Hematopoietic multipotent progenitor cell treated with erythropoietin and hydrocortisone succinate and interleukin-3 and kit ligand, for 4 days (in vitro differentiated cells): Measurements from ENCODE around the gene KLF12.
A peak's percentile ranks its signal among the peaks of the same experiment; 100 is the strongest.

Experiments
- DNase-seq: peaks from one replicate; pipeline ENCODE4 v3.0.0-alpha.2; 2015

KLF12 gene

GRCh38 chr13:74134221-74134776, at the start of gene KLF12:
Gene KLF12 (minus strand): TSS chr13:74134404.
- DNase-seq, result peak; percentile 94

DNA sequence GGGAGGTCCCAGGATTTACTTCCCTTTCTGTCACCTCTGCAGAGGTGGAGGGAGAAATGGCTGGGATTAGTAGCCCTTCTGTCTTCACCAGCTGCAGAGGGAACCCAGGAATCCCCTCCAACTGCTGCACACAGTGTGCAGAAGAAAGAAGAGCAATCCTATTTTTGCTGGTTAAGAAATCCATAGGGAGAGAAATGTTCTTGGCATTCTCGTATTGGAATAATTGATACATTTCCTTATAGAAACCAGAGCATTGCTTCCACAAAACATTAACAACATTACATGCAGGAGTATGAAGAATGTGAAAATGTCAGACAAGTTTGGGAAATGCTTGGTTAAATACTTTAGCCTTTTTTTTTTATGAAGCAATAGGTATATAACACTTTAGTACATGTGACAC, 48.3 kb upstream of the KLF12 start:
- DNase-seq, result no peak

- no peak for DNase-seq
These were observed 40.6 kb upstream of the KLF12 start for GRCh38 chr13:74174810-74175209.

- no peak for DNase-seq
These were observed 39.6 kb upstream of the KLF12 start for GRCh38 chr13:74173822-74174221.

- no peak for DNase-seq
These were observed 37.4 kb upstream of the KLF12 start for GRCh38 chr13:74171641-74172040.

- DNase-seq, result no peak
These were observed 35.5 kb upstream of the KLF12 start for GRCh38 chr13:74169676-74170075.

DNA sequence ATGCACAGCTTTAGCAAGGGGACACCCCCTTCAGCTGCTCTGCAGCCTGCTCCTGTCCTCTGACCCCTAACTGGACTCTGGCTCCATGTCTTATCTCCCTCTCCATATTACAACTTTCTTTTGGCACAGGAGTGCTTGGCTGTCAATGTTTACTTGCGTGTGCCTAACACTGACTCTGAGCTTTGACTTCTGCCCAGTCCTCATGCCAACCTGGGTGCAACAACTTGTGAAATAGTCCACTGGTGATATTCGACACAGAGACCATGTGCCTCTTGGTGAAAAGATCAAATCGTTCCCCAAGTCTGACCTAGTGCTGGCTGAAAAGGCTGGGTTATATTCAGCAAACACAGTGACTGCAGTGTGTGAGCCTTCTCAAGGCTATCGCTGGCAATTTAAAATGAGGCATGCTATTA, 34.1 kb upstream of the KLF12 start:
- no peak for DNase-seq

- DNase-seq, result no peak
These were observed 32.2 kb upstream of the KLF12 start for GRCh38 chr13:74166261-74167004.

- DNase-seq, result no peak
These were observed 28.6 kb upstream of the KLF12 start for GRCh38 chr13:74162782-74163181.

DNA sequence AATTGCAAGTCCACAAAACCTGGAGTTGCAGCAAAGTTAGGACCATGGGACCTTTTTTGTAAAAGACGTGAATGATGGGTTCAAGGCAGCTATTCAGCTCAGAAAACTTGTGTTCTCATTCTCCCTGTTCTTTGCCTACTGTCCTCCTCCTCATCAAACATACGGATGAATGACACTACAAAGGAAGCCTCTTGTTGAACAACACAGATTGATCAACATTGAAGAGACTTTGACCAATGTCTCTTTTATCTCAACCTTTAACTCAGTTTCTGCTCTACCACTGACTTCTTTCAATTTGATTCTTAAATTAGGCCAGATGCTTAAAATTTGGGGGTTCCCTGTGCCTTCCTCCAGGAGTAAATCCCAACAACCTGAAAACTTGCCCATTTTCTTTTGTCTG, 27.9 kb upstream of the KLF12 start:
- DNase-seq, result no peak

- no peak for DNase-seq
These were observed 24.6 kb upstream of the KLF12 start for GRCh38 chr13:74158571-74159352.

GRCh38 chr13:74158028-74158427, 23.8 kb upstream of the KLF12 start:
- no peak for DNase-seq

DNA sequence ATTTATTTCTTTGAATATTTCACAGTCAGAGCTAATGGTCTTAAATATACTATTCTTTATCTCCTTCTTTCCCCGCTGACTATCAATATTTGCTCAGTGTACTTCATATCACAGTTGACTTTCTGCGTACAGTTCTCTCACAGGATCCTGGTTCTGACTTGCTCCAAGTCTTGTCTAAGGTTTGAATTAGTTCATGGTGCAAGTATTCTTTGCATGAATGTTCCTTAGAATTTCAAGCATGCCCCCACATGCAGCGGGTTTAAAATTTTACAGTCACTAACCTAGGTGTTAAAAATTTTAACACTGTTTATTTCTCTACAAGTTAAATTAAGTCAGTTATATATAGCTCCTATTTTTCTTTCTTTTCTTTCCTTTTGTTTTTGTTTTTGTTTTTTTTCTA, 20.8 kb upstream of the KLF12 start:
- DNase-seq, result no peak

GRCh38 chr13:74153316-74153715, 19.1 kb upstream of the KLF12 start:
- DNase-seq, result no peak

DNA sequence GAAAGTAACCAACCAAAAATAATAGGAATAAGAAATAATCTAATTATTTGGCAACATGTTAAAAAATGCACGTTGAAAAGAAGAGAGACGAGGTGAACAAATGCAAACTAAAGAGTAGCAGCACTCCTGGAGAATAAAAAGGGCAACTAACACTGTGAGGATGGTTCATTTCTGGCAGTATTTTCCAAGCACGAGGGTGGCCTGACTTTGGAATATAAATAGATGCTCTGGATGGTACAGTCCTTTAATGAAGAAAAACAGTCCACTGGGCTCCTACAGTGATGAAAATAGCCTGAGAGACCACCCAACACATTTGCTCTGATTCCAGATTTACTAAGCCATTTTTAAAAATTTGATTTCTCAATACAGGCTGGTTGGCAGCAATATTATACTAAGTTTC, 17.7 kb upstream of the KLF12 start:
- DNase-seq, result no peak

DNA sequence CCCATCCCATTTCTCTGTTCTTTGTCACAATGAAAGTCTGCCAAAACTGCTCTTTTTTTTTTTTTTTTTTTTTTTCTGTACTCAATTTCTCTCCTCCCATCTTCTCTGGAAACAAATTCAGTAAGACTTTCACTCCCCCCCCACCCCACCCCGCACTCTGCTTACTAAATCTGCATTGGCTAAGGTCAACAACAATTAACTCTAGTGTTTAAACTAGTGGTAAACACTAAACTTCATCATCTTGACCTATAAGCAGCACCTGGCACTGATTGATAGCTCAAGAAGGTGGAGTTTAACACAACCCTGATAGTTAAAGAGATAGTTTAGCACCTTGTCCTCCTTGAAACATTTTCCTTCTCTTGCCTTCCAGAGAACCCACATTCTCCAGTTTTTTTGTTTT, 14.1 kb upstream of the KLF12 start:
- DNase-seq, result no peak

DNA sequence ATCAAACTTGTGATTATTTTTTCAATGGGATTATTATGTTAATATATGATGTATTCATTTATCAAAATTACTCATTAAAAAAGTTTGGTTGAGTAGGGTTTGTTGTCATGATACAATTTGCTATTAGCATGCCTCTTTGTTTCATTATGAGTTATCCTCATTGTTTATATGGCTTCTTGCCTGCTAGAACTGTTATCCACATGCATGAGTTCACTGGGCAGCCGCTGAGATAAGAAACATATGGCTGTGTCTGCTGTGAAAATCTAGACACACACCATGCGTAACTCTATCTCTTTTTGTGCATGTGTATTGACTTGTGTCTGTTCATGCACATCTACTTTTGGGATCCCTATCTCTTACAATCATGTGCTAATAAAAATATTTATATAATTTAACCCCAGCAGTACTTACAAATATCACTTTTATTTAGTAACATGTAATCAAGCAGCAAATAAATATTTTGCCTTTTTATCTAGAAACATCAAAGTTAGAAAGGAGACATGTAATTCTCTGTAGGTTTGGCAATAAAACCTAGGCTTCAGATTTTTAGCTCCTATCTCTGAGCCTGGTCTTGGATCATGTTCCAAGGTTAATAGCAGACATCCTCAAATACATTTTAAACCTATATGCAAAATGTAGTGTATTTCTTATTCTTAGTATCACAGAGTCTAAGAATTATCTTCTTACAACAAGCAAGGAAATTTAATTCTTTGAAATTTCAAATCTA, 11.2 kb upstream of the KLF12 start:
- peak; percentile 38 for DNase-seq

DNA sequence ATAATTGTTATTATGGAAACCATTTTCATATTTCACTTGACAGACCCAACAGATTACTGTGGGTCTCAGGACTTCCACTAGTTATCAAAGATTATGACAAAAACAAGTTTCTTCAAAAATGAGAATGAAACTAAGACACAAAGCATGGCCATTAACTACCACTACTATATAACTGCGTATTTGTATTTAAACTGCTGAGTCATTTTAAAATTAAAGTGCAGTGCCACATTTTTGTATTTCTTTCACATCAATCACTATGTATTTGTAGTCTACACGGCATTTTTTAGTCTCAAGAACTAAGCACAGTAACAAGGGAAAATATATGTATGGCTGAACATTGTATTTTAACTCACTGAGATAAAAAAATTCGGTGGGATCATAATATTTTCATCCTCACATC, 10.1 kb upstream of the KLF12 start:
- no peak for DNase-seq

GRCh38 chr13:74142257-74142656, 8.1 kb upstream of the KLF12 start:
- DNase-seq, result no peak

GRCh38 chr13:74138241-74138640, 4.0 kb upstream of the KLF12 start:
- no peak for DNase-seq

DNA sequence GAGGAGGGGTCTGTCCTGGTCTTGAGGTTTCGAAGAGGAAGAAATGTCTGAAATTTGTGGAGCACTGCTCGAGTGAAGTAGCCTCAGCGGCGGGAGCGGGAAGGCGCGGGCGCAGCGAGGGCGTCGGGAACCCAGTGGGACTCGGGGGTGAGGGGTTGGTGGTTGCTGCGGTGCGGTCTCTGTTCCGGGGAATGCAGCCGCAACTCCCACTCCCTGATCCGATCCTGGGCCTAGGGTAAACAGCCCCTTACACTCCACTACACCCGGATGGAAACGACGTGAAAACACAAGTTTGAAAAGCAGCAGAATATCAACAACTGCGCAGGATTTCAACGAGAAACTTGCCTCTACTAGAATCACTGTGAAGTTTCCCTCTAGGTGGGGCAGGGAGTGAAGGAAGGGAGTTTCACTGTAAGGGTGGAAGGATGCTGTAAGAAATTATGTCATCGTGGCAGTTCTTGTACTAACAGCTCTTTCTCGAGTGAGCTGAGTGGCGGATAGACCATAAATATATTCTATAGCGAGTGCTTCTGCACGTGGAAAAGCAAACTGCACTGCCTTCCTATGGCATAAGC, 2.0 kb upstream of the KLF12 start:
- peak; percentile 32 for DNase-seq

GRCh38 chr13:74135326-74136083, 1.3 kb upstream of the KLF12 start:
- peak; percentile 74 for DNase-seq
